GM18511 (cell line): Measurements from ENCODE around the gene MAMDC2.

ENCODE experiments used
- ATAC-seq: cut with Tn5 transposase; IDR thresholded peaks from one replicate; pipeline ENCODE4 v1.9.1; 2021; ENCODE audit warnings: mild to moderate bottlenecking, moderate library complexity; ENCODE audit not compliant: unreplicated experiment

The MAMDC2 gene

DNA sequence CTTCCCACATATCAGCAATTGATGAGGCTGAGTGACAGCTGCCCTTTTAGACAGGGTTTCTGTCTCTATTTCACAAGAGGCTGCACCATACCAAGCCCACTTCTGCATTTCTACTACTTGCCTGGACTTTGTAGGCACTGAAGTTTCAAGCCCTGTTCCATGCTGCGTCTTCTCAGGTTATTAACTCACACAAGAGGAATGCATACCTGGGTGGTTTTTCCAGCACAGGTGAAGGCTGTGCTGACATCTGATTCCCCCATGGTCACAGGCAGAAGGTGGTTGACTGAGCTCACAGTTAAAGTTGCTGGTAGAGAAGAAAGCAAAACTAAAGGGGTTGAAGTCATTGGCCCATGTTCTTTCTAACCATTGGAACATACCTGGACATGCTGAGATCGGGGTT lies 86.6 kb downstream of the MAMDC2 start:
- no peak for ATAC-seq

GRCh38 chr9:70131296-70131695 lies 87.6 kb downstream of the MAMDC2 start:
- no peak for ATAC-seq

- ATAC-seq: no peak
Observed at GRCh38 chr9:70133253-70134208, 89.9 kb downstream of the MAMDC2 start.

- ATAC-seq: no peak
Observed at GRCh38 chr9:70134360-70134759, 90.7 kb downstream of the MAMDC2 start.

DNA sequence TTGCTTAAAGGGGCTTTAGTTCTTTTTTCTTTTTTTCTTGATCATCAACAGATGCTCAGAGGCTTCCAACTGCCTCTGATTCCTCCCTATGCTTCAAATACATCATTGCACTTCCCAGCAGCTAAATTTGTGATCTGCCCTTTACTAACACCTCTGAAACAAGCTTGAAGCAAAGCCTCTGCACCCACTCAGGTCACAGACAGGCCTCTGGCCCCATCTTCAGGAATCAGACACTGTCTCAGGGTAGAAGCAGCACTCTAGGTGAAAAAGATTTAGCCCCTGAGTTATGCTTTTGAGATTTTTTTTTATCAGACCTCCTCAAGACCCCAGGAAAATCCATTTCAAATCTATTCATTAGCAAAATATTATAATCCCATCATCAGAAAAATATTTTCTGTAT lies 91.5 kb downstream of the MAMDC2 start:
- no peak for ATAC-seq

DNA sequence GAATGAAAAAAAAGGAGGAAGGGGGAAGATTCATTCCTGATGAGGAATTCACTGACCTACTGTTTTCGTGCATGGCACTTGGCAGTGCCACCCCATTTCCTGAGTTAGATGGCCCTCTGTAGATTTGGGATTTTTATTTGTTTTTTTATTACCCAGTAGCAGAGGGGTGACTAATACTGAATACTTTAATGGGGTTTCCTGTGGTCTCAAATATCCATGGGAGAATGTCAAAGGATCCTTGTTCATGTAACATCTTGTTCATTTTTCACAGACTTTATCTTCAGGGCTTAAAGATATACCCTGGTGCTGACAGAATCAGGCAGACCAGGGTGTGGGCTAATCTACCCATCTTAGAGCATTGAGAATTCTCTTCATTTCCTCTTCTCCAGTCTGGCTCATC lies 93.0 kb downstream of the MAMDC2 start:
- no peak for ATAC-seq

GRCh38 chr9:70137577-70137976 lies 93.9 kb downstream of the MAMDC2 start:
- no peak for ATAC-seq

- ATAC-seq: no peak
Observed at GRCh38 chr9:70142101-70142500, 98.5 kb downstream of the MAMDC2 start.

- ATAC-seq: no peak
Observed at GRCh38 chr9:70143394-70144130, 99.9 kb downstream of the MAMDC2 start.

DNA sequence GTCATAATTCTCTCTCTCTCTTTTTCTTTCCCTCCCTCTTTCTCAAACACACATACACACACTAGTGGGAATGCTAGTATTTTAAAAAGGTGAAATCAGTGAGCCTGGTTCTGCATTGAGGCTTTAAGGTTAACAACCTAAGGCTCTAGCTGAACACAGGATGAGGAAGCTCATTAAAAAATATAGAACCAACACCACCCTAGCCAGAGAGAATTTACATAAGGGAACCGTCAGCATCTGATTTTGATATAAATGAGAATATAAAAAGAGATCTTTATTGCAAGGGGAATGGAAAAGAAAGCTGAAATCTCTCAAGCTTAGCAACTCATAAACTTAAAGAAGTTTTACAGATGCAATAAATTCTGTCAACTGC lies 100.5 kb downstream of the MAMDC2 start:
- no peak for ATAC-seq

DNA sequence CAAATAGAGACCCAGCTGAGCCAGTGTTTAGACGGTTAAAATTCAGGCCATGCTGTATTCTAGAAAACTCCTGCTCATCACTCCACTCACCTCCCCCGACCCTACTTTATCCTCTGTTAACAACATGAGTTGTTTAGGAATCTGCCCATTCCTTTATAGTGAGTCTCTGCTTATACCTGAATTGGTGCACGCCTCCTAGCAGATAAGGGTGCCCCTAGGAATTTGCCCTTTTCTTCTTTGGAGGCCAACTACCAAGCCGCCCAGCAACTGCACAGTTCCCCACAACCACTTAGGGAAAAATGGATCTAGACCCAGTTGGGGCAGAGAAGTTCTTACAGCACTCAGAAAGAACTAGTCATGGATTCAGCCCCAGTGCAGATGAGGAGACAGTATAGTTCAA lies 102.3 kb downstream of the MAMDC2 start:
- ATAC-seq: no peak

DNA sequence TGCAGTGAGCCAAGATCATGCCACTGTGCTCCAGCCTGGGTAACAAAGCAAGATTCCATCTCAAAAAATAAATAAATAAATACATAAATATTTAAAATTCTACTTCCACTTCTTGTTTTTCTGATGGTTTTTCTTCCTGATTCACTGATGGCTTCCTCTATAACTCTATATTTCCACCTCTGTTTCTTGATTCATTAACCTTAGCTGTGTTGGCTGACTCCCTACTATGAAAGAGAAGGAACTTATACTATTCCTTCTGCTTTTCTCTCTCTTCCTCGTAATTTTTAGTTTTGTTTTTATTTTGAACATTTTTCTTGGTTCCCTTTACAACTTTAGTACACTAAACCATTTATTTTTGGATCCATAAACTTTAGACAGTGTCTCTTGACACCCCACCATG lies 103.5 kb downstream of the MAMDC2 start:
- ATAC-seq: no peak

DNA sequence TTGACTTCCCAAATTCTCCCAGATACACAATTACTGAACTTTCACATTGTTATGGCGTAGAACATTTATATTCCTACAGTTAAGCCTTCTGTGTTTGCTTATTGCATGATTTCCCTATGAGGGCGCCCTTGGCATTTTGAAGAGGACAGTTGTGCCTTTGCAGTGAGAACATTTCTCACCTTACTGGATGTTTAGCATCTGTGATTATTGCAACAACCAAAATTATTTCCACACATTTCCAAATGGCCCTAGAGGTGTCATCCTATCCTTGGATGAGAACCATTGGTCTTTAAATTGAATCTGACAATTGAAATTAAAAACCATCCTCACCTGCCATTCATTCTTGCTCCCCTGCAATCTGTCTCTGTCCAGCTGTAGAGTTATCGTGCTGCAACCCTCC lies 104.0 kb downstream of the MAMDC2 start:
- ATAC-seq: no peak

- ATAC-seq: no peak
Observed at GRCh38 chr9:70152350-70152749, 108.7 kb downstream of the MAMDC2 start.

- ATAC-seq: no peak
Observed at GRCh38 chr9:70156729-70157128, 113.1 kb downstream of the MAMDC2 start.

GRCh38 chr9:70159630-70160029 lies 116.0 kb downstream of the MAMDC2 start:
- ATAC-seq: no peak

GRCh38 chr9:70160686-70161600 lies 117.3 kb downstream of the MAMDC2 start:
- no peak for ATAC-seq

DNA sequence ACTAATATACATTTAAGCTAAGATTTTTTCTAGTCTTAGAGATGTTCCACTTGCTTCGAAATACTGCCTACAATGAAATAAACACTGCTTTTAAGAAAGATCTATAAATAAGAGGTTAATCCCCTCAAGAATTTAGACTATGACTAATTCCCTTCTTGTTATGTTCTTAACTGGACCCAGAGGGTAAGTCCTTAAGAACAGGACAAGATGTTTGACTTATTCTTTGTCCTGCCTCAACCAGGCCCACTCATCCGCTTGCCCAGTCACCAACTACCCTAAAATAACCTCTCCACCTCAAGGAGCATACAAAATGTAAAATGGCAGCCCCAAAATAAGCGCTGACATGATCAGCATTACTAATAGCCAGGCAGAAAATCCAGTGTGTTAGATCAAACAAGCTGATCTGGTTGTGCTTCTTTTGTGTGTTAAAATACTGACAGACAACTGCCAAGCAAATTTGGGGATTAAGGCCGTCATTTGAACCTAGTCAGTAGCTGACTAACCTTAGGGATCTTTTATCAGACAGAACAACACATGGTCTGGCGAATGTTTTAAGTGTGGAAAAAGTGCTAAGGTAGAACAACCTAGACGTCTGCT lies 121.5 kb downstream of the MAMDC2 start:
- ATAC-seq: no peak

- ATAC-seq: no peak
Observed at GRCh38 chr9:70168521-70168920, 124.9 kb downstream of the MAMDC2 start.

DNA sequence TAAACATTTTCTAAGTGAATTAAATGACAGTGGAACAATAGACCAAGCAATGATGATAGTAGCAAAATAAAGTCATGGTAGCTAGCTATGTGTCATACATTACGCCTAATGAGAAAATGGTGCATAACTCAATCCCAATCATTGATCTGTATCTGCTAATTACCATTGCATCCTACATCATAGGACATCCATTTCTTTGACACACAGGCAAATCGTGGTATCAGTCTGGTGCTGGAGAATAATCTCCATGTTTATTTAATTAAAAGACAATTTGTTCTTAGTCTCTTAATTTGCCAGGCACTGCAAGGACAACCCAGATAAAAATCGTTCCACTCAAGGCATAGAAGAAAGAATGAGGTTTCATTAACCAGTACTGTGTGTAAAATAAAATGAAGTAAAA lies 125.6 kb downstream of the MAMDC2 start:
- ATAC-seq: no peak
